Fibroblast of mammary gland (primary cell): ENCODE measurements around the gene PRKG1.
"Not testable (repeated sequence)": the region's sequence is repeated elsewhere in the genome, so short reads cannot be mapped to it uniquely, and the experiment has no call there.

Experiments
- DNase-seq: peaks from one replicate; pipeline ENCODE4 v3.0.0-alpha.2; 2010; ENCODE audit warnings: low read depth
- H3K4me3 ChIP-seq: 2 replicates; pipeline ENCODE4 v1.5.1; 2011; ENCODE audit warnings: low read depth, mild to moderate bottlenecking, low read length, moderate library complexity; ENCODE audit not compliant: control insufficient read depth
- TF ChIP-seq, protein P1 (sequence below): conservative IDR thresholded peaks from 2 replicates; pipeline ENCODE4 v1.5.1; 2011; ENCODE audit warnings: low read depth, low read length, inconsistent platforms; ENCODE audit not compliant: control insufficient read depth, insufficient read depth

Gene PRKG1

GRCh38 chr10:51564896-51565510, 490.7 kb downstream of the PRKG1 start:
- TF ChIP-seq, protein P1, sequence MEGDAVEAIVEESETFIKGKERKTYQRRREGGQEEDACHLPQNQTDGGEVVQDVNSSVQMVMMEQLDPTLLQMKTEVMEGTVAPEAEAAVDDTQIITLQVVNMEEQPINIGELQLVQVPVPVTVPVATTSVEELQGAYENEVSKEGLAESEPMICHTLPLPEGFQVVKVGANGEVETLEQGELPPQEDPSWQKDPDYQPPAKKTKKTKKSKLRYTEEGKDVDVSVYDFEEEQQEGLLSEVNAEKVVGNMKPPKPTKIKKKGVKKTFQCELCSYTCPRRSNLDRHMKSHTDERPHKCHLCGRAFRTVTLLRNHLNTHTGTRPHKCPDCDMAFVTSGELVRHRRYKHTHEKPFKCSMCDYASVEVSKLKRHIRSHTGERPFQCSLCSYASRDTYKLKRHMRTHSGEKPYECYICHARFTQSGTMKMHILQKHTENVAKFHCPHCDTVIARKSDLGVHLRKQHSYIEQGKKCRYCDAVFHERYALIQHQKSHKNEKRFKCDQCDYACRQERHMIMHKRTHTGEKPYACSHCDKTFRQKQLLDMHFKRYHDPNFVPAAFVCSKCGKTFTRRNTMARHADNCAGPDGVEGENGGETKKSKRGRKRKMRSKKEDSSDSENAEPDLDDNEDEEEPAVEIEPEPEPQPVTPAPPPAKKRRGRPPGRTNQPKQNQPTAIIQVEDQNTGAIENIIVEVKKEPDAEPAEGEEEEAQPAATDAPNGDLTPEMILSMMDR = no peak
- DNase-seq = no peak
- no peak overlapping the region for H3K4me3 ChIP-seq

GRCh38 chr10:51567271-51567670, 493.0 kb downstream of the PRKG1 start:
- DNase-seq = peak; percentile 49
- TF ChIP-seq, protein P1 = no peak
- no peak overlapping the region for H3K4me3 ChIP-seq

GRCh38 chr10:51569467-51569866, 495.2 kb downstream of the PRKG1 start:
- DNase-seq = no peak
- TF ChIP-seq, protein P1 = no peak
- H3K4me3 ChIP-seq = no peak overlapping the region

- TF ChIP-seq, protein P1 = no peak
- DNase-seq = no peak
- H3K4me3 ChIP-seq = no peak overlapping the region
Measured at GRCh38 chr10:51574248-51575048, 500.2 kb downstream of the PRKG1 start.

- H3K4me3 ChIP-seq, DNase-seq: not testable (repeated sequence)
Measured at GRCh38 chr10:51581196-51581595, 506.9 kb downstream of the PRKG1 start.

DNA sequence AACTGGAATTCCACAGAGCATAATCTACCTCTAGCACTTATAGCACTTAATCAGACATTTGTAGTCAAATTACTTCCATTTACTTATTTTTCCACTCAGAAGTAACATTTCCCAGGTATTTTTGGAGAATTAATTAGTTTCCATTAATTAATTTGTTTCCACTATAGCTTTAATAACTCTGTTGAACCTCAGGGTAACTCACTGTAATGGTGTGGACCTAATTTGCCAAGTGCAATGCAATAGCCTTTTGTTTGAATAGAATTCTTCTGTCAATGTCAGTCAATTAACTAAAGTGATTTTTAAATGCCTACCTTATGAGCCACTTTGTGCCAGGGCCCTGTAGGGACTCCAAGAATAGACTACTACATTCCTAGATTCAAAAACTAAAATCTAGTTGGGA, 509.7 kb downstream of the PRKG1 start:
- DNase-seq = no peak
- TF ChIP-seq, protein P1 = no peak
- no peak overlapping the region for H3K4me3 ChIP-seq

DNA sequence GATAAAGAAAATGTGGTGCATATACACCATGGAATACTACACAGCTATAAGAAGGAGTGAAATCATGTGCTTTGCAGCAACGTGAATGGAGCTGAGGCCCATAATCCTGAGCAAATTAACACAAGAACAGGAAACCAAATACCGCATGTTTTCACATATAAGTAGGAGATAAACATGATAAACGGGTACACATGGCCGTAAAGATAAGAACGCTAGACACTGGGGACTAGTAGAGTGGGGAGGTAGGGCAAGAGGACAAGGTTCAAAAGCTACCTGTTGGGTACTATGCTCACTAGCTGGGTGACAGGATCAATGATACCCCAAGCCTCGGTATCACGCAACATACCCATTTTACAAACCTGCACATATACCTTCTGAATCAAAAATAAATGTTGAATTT, 511.5 kb downstream of the PRKG1 start:
- DNase-seq = no peak
- no peak overlapping the region for H3K4me3 ChIP-seq
- TF ChIP-seq, protein P1 = no peak
